Inflammatory macrophage treated with lipopolysaccharide for 1 hour (primary cell): ENCODE data around the gene ADCY2.

ENCODE experiments used
- DNase-seq, 2 donors: peaks; one replicate each; pipeline ENCODE4 v3.0.0-alpha.2; 2020 to 2022

Gene ADCY2

GRCh38 chr5:7754997-7755596 is 359.2 kb downstream of the ADCY2 start:
- peak; percentile 6 to 27 for DNase-seq

- DNase-seq = no peak
These were observed 360.0 kb downstream of the ADCY2 start for GRCh38 chr5:7755958-7756357.

- peak; percentile 72 to 81 for DNase-seq
These were observed 360.5 kb downstream of the ADCY2 start for GRCh38 chr5:7756453-7756852.

- DNase-seq = no peak
These were observed 363.4 kb downstream of the ADCY2 start for GRCh38 chr5:7759257-7759871.

- DNase-seq = no peak
These were observed 364.1 kb downstream of the ADCY2 start for GRCh38 chr5:7759951-7760580.

GRCh38 chr5:7762267-7762666 is 366.3 kb downstream of the ADCY2 start:
- DNase-seq = no peak

- DNase-seq = no peak
These were observed 367.7 kb downstream of the ADCY2 start for GRCh38 chr5:7763621-7764072.

GRCh38 chr5:7764452-7764851 is 368.5 kb downstream of the ADCY2 start:
- no peak for DNase-seq

GRCh38 chr5:7770436-7770835 is 374.5 kb downstream of the ADCY2 start:
- no peak for DNase-seq

- DNase-seq = no peak
These were observed 376.2 kb downstream of the ADCY2 start for GRCh38 chr5:7772141-7772540.

GRCh38 chr5:7773178-7773577 is 377.2 kb downstream of the ADCY2 start:
- DNase-seq = no peak

GRCh38 chr5:7776442-7776841 is 380.5 kb downstream of the ADCY2 start:
- DNase-seq = no peak

GRCh38 chr5:7779019-7780005 is 383.4 kb downstream of the ADCY2 start:
- no peak for DNase-seq

- no peak for DNase-seq
These were observed 386.0 kb downstream of the ADCY2 start for GRCh38 chr5:7781899-7782298.

GRCh38 chr5:7784683-7785380 is 388.9 kb downstream of the ADCY2 start:
- no peak for DNase-seq

- no peak for DNase-seq
These were observed 391.8 kb downstream of the ADCY2 start for GRCh38 chr5:7787770-7788169.

GRCh38 chr5:7789567-7789966 is 393.6 kb downstream of the ADCY2 start:
- no peak for DNase-seq

GRCh38 chr5:7793895-7794294 is 398.0 kb downstream of the ADCY2 start:
- DNase-seq = no peak

- no peak for DNase-seq
These were observed 398.4 kb downstream of the ADCY2 start for GRCh38 chr5:7794311-7794710.

- no peak for DNase-seq
These were observed 398.9 kb downstream of the ADCY2 start for GRCh38 chr5:7794823-7795222.

GRCh38 chr5:7795306-7795705 is 399.4 kb downstream of the ADCY2 start:
- no peak for DNase-seq

GRCh38 chr5:7801891-7802614 is 406.1 kb downstream of the ADCY2 start:
- DNase-seq = no peak
